Stromal cell of bone marrow (primary cell): ENCODE data around the gene IGSF21.

ENCODE experiments used
- DNase-seq: peaks from one replicate; pipeline ENCODE4 v3.0.0-alpha.2; 2012; ENCODE audit warnings: low read depth

IGSF21 gene

DNA sequence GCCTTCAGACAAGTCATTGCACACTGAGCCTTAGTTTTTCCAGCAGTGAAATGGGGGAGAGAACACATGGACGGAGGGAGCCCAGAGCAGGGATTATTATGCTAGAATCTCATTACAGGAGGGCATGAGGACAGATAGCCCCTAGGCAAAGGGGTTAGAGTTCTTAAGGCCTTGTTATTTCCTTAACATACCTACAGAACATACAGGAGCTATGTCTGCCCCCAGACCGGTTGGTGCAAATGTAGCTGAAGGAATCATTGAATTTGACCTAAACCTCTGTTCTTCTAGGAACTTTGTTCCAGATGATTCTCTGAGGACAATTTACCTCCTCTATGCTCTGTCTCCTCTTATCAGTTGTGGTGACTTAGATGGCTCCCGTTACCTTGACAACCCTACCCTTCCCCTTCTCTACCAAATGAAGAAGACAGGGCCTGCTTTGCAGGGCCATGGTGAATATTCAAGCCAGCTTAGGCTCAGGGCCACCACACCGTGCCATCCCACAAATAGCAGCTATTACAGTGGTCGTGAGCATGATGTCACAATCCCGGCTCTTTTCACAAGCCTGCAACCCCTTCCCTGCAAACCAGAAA is 156.9 kb downstream of the IGSF21 start:
- no peak for DNase-seq

GRCh38 chr1:18265641-18266040 is 158.0 kb downstream of the IGSF21 start:
- no peak for DNase-seq

- DNase-seq, result no peak
These were observed 158.8 kb downstream of the IGSF21 start for GRCh38 chr1:18266391-18266790.

GRCh38 chr1:18271336-18271735 is 163.7 kb downstream of the IGSF21 start:
- no peak for DNase-seq

DNA sequence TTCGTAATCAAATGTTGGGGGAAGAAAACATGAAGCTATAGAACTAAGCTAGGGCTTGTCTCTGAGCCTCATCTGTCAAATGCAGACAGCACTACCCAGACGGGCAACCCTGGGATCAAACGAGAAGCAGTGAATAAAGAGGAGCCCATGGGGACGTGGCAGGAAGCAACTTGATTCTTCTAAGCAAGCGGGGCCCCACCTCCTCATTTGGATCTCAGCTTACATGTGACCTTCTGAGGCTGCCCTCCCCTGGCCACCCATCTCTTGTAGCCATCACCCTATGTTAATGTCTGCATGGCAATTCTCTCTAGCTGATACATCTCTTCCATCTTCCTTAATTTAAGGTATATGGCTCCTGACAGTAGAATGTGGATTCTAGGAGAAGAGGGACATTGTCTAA is 171.3 kb downstream of the IGSF21 start:
- no peak for DNase-seq

DNA sequence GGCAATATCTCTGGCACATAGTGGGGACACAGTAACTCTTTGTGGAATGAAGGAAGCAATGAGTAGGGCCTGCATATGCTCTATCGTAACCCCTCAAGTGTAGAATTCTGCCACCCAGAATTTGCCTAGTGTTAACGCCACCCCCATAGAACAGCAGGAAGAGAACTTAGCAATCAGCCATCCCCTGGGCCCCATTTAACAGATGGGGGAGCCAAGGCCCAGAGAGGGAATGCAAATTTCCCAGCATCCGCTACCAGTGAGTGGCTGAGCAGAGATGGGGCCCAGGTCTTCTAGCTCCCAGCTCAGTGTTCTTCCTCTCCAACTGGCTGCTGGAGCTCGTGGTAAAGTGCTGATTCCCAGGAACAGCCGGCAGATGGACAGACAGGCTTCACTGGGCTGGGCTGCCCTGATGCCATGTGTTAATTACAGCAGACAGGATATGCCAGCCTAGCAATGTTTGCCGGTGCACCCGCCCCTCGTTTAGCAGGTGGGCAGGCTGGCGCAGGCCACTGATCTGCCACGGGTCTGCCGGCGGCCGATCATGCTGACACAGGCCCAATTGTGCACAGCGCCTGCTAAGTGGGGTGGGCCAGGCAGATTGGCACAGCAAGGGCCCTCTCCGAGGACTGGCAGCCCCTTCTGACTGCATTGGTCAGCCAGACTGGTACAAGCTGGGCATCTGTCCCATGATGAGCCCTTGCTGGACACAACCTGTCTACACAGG is 171.9 kb downstream of the IGSF21 start:
- DNase-seq, result no peak

GRCh38 chr1:18280956-18281355 is 173.4 kb downstream of the IGSF21 start:
- DNase-seq, result no peak

DNA sequence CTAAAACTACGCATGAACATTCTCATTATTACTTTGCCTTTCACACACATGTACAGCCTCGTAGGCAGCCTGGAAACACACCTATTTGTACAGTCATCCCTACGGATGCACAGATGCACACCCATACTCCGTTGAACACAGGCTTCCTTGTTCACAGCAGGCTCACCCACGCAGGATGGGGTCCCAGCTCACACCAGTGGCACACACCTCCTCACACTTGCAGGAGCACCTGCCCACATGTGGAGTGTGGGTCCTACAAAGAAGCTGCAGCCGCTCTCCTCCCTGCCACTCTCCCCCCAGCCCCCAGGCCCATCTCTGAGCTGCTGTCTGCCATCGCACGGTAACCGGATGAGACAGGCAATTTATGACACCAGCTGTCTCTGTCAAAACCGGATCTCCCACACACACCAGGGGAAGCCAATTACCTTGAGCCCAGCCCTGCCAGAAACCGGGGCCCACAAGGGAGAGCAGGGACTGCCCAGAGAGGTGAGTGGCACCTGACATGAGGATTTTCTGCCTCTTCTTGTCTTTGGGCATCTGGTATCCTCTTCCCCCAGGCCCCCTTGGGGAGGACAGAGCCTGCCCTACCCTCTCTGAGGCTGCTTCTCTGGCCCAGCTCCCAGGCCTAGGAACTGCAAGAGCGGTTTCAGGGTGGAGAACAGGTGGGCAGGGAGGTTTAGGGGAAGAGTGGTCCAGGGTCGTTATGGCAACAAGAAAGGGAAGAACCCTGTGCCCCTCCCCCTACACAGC is 175.4 kb downstream of the IGSF21 start:
- DNase-seq, result no peak

- DNase-seq, result no peak
These were observed 176.2 kb downstream of the IGSF21 start for GRCh38 chr1:18283601-18284385.

DNA sequence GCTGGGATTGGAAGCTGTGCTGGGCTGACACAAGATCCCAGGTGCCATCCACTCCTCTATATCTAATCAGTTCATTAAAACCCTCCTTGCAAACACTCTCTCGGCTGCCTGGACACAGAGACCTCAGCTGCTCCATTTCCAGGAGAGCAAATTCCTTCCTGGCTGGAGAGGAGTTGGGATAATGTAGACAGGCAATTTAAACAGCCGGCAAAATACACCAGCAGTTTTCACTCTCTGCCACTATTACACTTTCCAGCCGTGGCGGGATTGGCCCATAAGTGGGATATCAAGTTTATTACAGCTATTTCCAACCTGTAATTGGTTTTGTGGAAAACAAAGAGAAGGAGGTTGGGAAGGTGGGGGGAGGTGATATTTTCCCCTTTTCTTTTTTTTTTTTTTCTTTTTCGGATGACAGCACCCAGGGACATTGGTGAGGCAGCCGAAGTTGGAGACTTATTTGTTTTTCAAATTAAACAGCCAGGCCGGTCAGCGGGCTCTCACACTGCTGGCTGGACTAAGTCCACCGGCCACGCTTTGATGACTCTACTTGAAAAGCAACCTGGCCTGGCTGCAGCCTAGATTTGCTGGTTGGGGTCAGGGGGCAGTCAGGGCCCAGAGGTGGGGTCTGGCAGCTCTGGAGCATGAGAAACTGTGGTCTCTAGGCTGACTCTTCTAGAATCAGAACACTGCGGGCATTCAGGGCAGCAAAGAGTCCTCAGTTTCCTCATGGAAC is 177.4 kb downstream of the IGSF21 start:
- DNase-seq, result no peak

GRCh38 chr1:18285538-18285924 is 177.9 kb downstream of the IGSF21 start:
- DNase-seq, result no peak

DNA sequence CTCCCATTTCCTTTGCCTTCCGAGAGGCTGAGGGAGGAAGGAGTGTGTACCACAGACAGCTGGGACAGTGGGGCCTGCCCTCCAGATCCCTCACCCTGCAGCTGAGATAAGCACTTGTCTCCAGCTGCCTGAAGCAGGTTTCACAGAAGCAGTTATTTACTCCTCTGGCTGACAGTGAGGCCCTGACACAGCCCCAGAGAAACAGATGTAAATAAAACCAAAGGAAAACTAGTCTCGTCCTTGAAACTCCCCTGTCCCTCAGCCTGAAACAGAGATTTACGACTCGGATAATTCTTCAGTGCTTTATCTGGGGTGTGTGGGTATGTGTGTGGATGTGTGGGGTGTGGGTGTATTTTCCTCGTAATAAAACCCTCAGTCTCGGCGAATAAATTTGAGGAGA is 181.1 kb downstream of the IGSF21 start:
- DNase-seq, result no peak

- no peak for DNase-seq
These were observed 182.0 kb downstream of the IGSF21 start for GRCh38 chr1:18289597-18289996.

GRCh38 chr1:18290740-18291412 is 183.3 kb downstream of the IGSF21 start:
- DNase-seq, result no peak

DNA sequence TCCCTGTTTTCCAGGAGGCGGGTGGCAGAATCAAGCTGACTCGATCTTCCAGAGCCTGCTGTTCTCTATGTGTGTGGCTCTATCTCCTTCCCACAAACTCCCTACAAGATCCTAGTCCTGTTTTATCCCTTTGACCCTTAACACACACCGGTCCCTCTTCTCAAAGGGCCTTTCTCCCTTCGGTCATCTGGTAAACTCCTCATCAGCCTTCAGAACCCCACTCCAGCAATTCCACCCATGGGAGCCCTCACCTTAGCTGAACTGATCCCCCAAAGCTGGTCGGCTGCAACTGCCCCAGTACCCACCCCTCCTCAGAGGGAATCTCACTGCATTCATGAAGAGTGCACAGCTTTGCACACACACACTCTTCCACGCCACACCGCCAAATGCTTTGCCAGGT is 184.9 kb downstream of the IGSF21 start:
- no peak for DNase-seq

GRCh38 chr1:18293291-18293690 is 185.7 kb downstream of the IGSF21 start:
- DNase-seq, result no peak

DNA sequence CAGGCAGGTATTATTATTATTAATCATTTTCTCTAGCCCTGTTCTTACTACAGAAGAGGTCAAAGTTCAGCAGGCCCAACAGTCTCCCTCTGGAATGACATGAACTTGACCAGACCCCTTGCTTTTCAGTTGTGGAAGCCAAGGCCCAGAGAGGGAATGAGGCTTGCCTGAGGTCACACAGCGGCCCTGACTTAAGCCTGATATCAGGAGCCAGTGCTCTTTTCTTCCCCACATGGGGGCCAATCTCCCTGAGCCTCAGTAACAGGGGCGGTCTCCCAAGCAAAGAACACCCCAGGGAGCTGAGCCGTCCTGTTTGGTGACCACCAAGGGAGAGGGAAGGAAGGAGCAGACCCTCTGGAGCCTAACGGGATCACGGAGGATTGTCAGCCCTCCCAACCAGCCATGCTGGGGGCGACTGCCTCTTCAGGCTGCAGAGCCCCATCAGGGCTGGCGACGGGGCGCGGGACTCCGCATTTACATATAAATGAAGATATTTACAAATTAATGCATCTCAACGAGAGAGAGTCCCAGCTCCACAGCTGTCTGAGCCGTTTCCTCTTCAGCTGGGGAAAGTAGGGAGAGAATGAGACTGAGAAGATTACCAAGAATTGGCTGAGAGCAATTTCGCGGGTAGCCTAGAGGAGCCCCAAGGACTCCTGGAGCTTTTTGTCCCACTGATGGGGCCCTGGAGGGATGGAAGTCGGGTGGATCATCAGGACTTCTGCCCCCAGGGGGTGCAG is 187.0 kb downstream of the IGSF21 start:
- no peak for DNase-seq

DNA sequence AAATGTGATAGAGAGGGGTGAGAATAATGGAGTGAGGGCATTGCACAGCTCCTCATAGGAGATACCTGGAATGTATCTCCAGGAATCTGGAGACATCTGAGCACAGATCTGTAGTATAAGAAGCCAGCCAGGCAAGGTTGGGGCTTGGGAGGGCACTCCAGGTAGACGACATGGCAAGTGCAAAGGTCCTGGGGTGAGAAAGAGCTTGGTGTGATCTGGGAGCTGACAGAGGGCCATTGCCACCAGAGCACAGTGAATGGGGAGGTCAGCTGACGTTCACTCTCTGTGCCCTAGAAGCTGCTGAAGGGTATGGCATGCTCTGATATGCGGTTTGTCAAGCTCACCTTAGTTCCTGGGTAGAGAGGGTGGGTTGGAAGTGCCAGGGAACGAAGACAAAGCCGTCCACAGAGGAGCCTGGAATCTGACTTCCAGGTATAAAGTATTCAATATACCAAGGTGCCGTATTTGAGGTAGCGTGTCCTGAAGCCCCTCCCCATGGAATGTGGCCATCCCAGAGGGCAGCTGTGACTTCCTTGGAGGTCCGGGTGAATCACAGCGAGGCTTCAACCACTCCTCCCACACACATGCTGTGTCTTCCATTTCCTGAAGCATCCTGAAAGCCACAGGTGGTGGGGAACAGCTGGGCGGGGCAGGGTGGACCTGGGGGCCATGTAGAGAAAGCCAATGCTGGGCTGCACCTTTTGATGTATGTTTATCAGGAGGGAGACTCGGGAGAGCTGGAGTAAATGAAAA is 190.5 kb downstream of the IGSF21 start:
- no peak for DNase-seq

DNA sequence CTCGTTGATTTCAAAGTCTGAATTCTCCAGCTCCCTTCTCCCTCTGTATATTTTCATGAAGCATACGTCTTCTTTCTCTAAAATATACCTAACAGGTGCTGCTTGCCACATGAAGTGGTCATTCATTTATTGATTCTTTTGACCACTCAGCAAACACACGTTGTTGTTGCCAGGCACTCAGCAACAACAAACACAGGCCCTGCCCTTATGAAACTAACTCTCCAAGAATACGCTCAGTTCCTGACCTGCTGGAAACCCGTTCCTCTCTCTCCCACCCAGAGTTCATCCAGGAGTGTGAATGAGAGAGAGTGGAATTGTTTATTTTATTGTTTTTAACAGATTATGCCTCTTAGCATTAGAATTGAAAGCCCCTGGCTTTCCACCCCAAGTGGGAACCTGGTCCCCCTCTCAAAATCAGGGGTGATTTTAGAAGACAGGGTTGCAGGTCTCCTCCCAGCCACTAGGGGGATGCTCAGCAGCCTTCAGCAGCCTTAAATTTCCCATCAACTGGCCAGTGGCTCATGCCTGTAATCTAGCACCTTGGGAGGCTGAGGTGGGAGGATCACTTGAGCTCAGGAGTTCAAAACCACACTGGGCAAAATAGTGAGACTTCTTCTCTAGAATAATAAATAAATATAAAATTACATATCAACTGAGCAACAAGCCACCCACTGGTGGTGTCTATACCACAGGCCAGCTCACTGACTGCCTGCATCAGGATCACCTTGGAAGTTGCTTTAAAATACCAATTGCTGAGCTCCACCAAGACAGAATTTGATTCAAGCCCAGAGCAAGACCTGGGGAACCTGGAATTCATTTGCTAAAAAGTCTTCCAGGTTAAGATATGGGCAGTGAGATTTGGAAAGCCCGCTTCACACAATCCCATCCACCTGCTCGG is 192.1 kb downstream of the IGSF21 start:
- no peak for DNase-seq
